HL-60 (cell line): ENCODE measurements around the gene EFL1.

Experiments used
- CTCF ChIP-seq: IDR thresholded peaks from one replicate; pipeline ENCODE4 v1.5.1; 2011; ENCODE audit warnings: low read length, control low read depth, inconsistent platforms; ENCODE audit not compliant: insufficient read depth
- GABPA ChIP-seq: IDR thresholded peaks from 2 replicates; pipeline ENCODE4 v1.6.1; 2012; ENCODE audit warnings: low read depth
- POLR2AphosphoS5 ChIP-seq: IDR thresholded peaks from 2 replicates; pipeline ENCODE4 v1.6.1; 2012; ENCODE audit warnings: low read depth

GRCh38 chr15:82303956-82304777, 41.6 kb upstream of the EFL1 start:
- TF ChIP-seq CTCF (no peak), GABPA (no peak), POLR2AphosphoS5 (no peak)
